RWPE2 (cell line): ENCODE results near the gene CDR2L.
"Not testable (repeated sequence)": the region's sequence is repeated elsewhere in the genome, so short reads cannot be mapped to it uniquely, and the experiment has no call there.

Source experiments
- ATAC-seq: fragments of 200-7000 bp; cut with Tn5 transposase; 3 replicates; pipeline ENCODE4 v1.9.1; 2021; ENCODE audit warnings: low read depth
- DNase-seq: peaks from one replicate; pipeline ENCODE4 v3.0.0-alpha.2; 2020; ENCODE audit warnings: low spot score
- H3K27ac ChIP-seq: fragments of 450-650 bp; 2 replicates; pipeline ENCODE4 v1.5.1; 2017; ENCODE audit warnings: mild to moderate bottlenecking; ENCODE audit not compliant: poor library complexity, severe bottlenecking
- H3K27me3 ChIP-seq: fragments of 250-450 bp; sonication (Bioruptor Pico); 2 replicates; pipeline ENCODE4 v1.5.1; 2021; ENCODE audit warnings: mild to moderate bottlenecking, moderate library complexity; ENCODE audit not compliant: insufficient read depth, poor library complexity, severe bottlenecking
- H3K36me3 ChIP-seq: fragments of 250-450 bp; sonication (Bioruptor Pico); 2 replicates; pipeline ENCODE4 v1.5.1; 2020; ENCODE audit warnings: low read depth, mild to moderate bottlenecking, moderate library complexity
- H3K4me1 ChIP-seq: fragments of 250-450 bp; sonication (Bioruptor Pico); 2 replicates; pipeline ENCODE4 v1.5.1; 2021; ENCODE audit warnings: mild to moderate bottlenecking, moderate library complexity; ENCODE audit not compliant: insufficient read depth, poor library complexity, severe bottlenecking
- H3K4me3 ChIP-seq: fragments of 250-450 bp; sonication (Bioruptor Pico); 2 replicates; pipeline ENCODE4 v1.5.1; 2021; ENCODE audit warnings: mild to moderate bottlenecking, moderate library complexity; ENCODE audit not compliant: severe bottlenecking
- H3K9me3 ChIP-seq: fragments of 250-450 bp; sonication (Bioruptor Pico); 2 replicates; pipeline ENCODE4 v1.5.1; 2021; ENCODE audit warnings: mild to moderate bottlenecking, moderate library complexity; ENCODE audit not compliant: severe bottlenecking
- TF ChIP-seq, protein P1 (sequence below): fragments of 450-650 bp; IDR thresholded peaks from one replicate; pipeline ENCODE4 v1.5.1; 2017; ENCODE audit warnings: mild to moderate bottlenecking, moderate library complexity; ENCODE audit not compliant: poor library complexity, severe bottlenecking

The CDR2L gene

GRCh38 chr17:75003957-75004355 lies 16.5 kb downstream of the CDR2L start:
- Histone ChIP-seq H3K9me3 (no peaks in the 10 kb centered on the region), H3K4me3 (no peak overlapping the region), H3K27me3 (no peaks in the 10 kb centered on the region), H3K4me1 (no peaks in the 10 kb centered on the region), H3K36me3 (peaks cover 32% of the 10 kb centered on the region), H3K27ac (no peak overlapping the region)
- TF ChIP-seq, protein P1, sequence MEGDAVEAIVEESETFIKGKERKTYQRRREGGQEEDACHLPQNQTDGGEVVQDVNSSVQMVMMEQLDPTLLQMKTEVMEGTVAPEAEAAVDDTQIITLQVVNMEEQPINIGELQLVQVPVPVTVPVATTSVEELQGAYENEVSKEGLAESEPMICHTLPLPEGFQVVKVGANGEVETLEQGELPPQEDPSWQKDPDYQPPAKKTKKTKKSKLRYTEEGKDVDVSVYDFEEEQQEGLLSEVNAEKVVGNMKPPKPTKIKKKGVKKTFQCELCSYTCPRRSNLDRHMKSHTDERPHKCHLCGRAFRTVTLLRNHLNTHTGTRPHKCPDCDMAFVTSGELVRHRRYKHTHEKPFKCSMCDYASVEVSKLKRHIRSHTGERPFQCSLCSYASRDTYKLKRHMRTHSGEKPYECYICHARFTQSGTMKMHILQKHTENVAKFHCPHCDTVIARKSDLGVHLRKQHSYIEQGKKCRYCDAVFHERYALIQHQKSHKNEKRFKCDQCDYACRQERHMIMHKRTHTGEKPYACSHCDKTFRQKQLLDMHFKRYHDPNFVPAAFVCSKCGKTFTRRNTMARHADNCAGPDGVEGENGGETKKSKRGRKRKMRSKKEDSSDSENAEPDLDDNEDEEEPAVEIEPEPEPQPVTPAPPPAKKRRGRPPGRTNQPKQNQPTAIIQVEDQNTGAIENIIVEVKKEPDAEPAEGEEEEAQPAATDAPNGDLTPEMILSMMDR: no peak
- ATAC-seq: no peak
- DNase-seq: no peak

DNA sequence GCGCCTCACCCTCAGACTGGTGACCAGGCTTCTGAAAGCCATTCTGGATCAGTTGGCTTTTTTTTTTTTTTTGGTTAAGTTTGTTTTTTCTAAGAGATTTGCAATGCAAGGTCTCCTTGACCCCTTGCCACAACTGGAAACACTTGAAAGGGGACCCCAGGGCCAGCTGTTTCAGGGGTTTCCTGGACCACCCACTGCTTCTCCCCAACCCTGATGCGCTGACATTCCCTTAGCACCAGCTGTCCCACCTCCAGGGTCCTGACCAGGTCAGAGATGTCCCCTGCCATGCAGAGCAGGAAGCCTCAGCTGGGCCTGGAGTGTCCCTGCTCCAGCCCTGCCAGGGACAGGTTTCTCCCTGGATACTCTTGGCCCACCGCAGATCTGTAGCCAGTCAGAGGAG lies 16.9 kb downstream of the CDR2L start:
- Histone ChIP-seq H3K4me3 (no peak overlapping the region), H3K27me3 (no peaks in the 10 kb centered on the region), H3K27ac (no peak overlapping the region), H3K9me3 (no peaks in the 10 kb centered on the region), H3K36me3 (peaks cover 32% of the 10 kb centered on the region), H3K4me1 (no peaks in the 10 kb centered on the region)
- no peak for DNase-seq
- TF ChIP-seq, protein P1: no peak
- ATAC-seq: no peak

DNA sequence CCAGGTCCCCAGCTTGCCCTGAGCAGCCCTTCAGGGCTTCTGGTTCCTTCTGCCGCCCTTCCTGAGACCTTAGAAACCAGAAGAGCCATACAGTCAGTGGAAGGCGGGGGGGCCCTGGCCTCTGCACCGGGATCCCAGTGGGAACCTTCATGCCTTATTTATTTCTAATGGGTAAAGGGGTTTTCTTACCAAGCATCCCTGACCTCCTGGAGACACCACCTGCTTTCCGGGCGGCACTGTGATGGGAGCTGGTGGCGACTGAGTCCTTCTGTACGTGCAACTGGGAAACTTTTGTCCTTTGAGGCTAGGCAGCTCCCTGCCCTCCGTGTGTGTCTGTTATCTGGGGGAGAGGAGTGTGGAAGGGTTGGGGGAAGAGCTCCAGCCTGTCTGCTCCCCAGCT lies 17.9 kb downstream of the CDR2L start:
- Histone ChIP-seq H3K27me3 (no peaks in the 10 kb centered on the region), H3K27ac (no peak overlapping the region), H3K4me1 (no peaks in the 10 kb centered on the region), H3K36me3 (peaks cover 27% of the 10 kb centered on the region), H3K4me3 (no peak overlapping the region), H3K9me3 (no peaks in the 10 kb centered on the region)
- DNase-seq (no peak), ATAC-seq (no peak)
- TF ChIP-seq, protein P1: no peak

GRCh38 chr17:75006084-75006483 lies 18.7 kb downstream of the CDR2L start:
- not testable (repeated sequence) for H3K27me3 ChIP-seq, H3K27ac ChIP-seq, H3K4me1 ChIP-seq, H3K4me3 ChIP-seq, H3K9me3 ChIP-seq, DNase-seq, ATAC-seq
- peaks cover 26% of the 10 kb centered on the region for H3K36me3 ChIP-seq

DNA sequence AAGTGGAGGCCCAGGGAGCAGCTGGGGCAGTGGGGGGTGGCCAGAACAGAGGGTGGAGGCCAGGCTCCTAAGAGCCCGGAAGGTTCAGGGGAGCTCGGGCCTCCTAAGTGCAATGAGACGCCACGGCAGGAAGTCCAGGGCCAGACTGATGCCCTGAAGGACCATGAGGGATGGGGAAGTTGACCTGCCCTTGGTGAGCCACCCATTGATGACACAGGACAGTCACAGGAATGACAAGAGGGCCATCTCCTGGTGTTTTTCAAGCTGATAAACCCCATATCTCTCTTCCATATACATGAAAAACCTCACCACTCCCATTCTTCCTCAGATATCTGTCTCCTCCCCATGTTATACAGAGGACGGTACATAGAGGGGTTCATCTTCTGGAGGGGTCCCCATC lies 19.2 kb downstream of the CDR2L start:
- Histone ChIP-seq H3K27me3 (no peaks in the 10 kb centered on the region), H3K36me3 (peaks cover 20% of the 10 kb centered on the region), H3K4me3 (no peak overlapping the region), H3K27ac (no peak overlapping the region), H3K9me3 (no peaks in the 10 kb centered on the region), H3K4me1 (peaks cover 1% of the 10 kb centered on the region)
- TF ChIP-seq, protein P1: peak; percentile 7
- ATAC-seq: no peak
- DNase-seq: no peak
